ENCODE results near the gene MCF2L2.

DNA sequence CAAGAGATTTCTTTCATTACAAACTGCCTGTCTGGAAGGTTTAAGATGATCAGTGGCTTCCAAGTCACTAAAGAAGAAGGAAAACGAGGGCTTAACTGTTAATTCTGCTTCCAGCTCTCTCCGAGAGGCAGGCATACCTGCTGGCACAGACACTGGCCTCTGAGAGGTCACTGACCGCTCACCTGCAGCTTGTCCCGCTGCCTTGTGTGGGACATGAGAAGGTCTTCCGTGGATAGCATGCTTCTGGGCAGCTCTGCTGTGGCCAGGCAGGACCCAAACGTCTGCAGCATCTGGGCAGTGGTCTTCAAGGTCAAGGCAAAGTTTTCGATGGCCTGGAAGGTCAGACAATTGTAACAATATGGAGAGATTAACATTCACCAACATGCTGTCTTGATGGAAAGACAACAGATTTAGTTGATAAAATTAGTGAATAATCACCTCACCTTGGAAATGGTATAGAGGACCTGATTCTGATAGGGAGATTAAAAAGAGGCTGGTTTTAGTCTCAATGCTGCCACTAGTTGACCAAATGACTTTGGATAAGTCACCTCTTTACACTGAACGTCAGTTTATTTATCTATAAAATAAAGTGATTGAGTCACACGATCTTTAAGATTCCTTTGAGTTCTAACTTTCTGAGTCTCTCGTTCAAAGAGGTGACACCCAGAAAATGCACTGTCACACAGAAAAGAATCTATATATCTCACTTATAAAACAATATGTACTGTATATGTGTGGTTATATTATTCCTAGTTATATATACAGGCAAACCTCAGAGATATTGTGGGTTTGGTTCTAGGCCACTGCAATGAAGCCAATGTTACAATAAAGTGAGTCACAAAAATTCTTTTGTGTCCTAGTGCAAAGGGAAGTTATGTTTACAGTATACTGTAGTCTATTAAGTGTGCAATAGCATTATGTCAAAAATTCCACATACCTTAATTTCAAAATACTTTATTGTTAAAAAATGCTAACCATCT is 110.2 kb downstream of the MCF2L2 start:
- no peak for TF ChIP-seq CTCF (IDR thresholded peaks at IDR 0.05)
- no peak for TF ChIP-seq POLR2A (IDR thresholded peaks at IDR 0.05)

All from uterus (tissue), 2 donors.